Iris pigment epithelial cell (primary cell): ENCODE measurements around the gene ACKR3.

Experiments used
- DNase-seq: peaks from one replicate; pipeline ENCODE4 v3.0.0-alpha.2; 2011; ENCODE audit warnings: low read depth

Gene ACKR3

GRCh38 chr2:236612737-236613136, 43.1 kb downstream of the ACKR3 start:
- DNase-seq: no peak

DNA sequence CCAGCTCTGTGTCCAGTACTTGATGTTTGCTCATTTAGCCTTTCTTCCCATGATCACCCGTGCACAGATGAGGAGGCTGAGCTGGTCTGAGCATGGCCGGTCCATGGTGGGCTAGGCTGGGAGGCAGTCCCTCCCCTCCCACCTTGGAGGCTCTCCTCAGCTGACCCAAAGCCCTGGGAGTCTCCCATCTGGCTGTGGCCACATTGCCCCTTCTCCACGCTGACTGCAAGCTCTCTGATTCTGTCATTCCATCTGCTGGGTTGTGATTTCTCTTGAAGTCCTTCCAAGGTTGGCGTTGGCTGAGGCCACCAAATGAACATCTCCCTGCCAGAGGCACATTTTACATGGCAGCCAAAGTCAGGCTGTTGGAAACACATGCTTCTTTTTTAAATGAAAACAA, 44.0 kb downstream of the ACKR3 start:
- no peak for DNase-seq

DNA sequence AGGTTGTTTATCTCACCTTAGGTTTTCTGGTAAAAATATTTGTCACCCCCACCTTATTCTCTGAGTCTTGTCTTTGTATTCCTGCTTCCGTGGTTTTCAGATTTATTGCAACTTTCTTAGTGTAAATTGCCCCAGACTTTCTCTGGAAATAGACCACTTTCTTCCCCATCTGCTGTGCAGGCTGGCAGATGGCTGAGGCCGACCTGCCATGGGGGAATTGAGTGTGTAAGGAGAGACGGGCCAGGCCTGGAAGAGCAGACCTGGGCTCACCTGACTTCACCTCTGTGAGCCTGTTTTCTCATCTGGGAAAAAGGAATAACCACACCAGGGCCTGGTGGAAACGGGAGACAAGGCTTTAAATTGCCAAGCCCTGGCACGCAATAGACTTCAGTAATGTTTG, 44.9 kb downstream of the ACKR3 start:
- no peak for DNase-seq

GRCh38 chr2:236616031-236616430, 46.4 kb downstream of the ACKR3 start:
- DNase-seq: no peak

DNA sequence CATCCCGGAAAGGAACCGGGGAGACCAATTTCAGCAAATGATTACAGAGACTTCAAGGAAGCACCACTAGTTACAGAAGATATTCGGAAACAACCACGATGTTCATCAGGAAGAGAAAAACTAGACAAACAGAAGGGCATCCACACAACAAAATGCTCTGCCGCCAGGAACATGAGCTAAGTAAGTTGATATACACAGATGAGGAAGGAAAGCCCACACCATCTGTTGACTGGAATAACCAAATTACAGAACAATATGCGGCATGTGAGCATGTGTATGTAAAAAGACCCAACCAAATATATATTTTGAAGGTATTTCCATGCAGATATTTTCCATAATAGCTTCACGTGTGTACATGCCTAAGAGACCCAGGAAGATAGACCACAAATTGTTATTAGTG, 47.0 kb downstream of the ACKR3 start:
- no peak for DNase-seq

DNA sequence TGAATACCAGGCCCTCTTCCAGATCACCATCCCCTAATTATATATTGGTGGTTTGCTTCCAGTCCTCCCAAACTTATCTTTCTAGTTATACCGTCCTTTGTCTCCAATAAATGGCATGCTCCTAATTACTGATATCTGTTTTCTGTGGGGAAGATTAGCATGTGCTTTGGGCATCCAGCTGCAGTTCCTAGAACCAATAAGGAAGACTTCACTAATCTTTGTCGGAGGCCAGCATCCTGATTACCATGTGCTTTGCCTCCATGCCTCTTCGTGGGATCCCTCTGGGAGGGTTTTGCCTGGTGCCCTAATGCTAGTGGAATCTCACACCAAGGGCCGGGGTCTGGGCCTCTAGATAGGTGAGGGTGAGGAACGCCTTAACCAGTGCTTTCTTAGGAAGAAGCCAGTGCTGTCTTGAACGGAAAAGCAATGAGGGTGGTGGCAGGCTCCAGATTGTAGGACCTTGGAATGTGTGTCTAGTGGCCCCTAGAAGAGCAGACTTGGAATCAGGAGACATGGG, 47.7 kb downstream of the ACKR3 start:
- no peak for DNase-seq

GRCh38 chr2:236617796-236618195, 48.2 kb downstream of the ACKR3 start:
- DNase-seq: no peak

- no peak for DNase-seq
Measured at GRCh38 chr2:236618370-236618769, 48.7 kb downstream of the ACKR3 start.

DNA sequence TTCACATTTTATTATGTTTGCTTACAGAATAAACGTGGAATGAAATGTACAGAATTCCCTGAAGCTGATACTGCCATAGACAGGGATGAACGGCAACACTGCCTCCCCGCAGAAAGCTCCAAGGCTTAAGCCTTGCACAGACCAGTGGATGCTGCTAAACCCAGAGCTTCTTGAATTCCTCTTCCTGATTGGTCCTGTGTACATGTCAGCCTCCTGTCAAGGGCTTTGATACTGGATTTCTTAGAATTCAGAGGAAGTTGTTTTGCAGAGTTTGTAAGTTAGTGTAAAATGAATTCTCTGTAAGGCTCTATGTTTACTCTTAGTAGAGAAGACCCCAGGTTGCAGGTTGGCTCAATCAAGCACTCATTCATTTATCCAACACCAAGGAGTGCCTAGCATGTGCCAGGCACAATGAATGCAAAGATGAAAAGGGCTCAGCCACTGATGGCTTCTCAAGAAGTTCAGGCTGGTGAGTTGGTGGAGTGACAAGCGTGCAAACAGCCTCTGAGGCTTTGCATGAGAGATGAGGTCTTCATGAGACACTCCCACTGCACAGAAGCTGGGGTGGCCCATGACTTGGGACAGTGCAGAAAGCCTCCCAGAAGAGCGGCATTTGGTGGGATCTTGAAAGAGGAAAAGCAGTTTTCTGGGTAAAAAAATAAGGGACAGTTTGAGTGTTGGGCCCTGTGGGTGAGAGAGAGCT, 50.4 kb downstream of the ACKR3 start:
- no peak for DNase-seq

GRCh38 chr2:236621786-236622185, 52.2 kb downstream of the ACKR3 start:
- DNase-seq: no peak

- DNase-seq: no peak
Measured at GRCh38 chr2:236622201-236622600, 52.6 kb downstream of the ACKR3 start.

DNA sequence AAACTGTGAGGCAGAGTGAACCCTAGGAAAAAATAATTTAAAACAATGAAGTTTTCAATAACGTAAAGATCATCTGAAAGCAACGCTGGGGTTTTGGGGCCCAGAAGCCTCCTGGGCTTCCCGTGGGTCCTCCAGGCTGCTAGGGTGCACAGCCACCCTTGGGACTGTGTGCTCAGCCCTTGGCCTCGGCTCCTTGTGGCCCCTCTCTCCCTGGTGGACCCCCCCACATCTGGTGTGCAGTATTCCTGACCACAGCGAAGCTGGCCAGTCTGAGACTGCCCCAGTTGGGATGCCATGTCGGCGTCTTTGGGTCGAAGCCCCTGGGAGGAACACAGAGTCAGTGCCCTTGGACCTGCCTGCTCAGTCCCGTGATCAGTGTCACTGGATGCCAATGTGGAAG, 53.0 kb downstream of the ACKR3 start:
- no peak for DNase-seq

DNA sequence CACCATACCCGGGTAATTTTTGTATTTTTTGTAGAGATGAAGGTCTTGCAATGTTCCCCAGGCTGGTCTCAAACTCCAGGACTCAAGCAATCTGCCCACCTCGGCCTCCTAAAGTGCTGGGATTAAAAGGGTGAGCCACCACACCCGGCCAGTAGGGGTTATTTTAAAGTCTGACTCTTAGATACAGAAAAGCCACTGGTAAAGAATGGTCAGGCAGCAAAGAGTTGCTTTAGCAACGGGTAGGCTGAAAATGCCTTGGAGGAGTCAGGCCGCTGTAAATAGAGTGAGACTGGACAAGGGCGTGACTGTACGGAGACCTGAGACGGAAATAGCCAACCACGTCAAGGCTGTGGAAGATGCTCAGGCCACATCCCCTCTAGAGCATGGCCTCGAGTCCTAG, 54.2 kb downstream of the ACKR3 start:
- no peak for DNase-seq

DNA sequence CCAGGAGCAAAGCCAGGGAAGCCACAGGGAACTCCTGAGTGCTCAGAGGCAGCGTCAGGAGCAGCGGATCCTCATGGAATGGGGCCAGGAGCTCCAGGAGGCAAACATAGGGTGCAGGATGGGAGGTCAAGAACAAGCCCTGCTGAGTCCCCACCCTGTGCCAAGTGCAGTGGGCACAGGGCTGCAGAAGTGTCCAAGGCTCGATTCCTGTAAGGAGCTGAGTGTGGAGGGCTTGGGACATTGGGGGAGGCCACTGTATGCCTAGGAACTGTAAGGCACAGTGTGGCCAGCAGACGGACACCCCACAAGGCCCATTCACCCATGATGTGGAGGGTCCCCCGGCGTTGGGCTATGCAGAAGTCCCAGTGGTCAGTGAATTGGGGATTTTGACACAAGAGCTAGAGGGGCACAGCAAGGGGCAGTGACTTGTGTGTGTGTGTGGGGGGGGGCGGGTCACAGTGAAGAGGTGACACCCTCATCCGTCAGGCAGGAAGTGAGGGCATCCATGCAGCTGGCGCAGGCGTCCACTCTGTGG, 55.6 kb downstream of the ACKR3 start:
- DNase-seq: no peak

DNA sequence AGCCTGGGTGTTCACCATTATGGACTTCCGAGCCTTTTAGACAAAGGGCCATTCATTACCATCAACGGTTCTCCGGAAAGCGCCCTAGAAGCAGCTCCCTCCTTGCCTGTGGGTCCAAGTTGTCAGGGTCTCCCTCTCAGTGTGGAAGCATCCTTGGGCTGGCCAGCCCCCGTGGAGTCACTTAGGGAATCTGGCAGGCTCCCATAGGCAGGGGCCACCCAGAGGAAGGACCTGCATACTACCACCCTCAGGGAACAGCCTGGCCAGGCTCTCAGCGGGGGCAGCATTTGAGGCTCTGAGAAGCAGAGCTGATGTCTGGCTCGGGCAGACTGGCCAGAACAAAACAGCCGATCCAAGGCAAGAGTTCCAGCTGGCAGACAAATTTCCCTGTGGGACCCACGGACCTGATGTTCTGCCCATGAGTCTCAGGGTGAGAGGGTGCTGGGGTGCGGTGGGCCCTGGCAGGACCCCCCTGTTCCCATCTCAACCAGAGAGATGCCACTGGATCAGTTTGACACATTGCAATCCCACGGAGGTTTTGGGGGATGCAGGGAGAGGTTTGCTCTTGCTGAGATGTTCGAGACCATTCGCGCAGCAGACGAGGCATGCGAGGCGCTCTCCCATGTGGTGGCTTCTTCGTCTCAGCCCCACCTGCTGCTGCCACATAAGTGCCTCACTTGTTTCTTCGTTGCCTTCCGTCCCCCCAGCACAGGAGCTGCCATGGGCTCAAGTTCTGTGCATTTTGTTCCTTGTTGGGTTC, 56.9 kb downstream of the ACKR3 start:
- DNase-seq: no peak

DNA sequence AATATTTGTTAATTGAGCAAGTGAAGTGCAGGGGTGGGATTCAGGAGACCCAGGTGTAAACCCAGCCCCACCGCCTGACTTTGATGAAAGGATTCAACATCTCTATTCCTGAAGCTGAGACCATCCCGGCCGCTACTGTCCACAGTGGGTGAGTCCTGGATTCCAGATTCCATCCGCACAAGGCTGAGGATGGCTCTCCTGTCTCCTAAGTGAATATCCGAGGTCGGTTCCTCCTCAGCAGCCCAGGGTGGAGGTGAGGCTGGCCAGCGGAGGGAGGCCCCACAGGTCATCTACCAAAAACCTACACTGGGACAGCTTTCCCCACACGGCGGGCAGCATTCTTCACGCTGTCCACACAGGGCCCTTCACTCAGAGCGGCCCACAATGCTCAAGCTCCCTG, 57.6 kb downstream of the ACKR3 start:
- no peak for DNase-seq

GRCh38 chr2:236627841-236628240, 58.2 kb downstream of the ACKR3 start:
- DNase-seq: no peak

DNA sequence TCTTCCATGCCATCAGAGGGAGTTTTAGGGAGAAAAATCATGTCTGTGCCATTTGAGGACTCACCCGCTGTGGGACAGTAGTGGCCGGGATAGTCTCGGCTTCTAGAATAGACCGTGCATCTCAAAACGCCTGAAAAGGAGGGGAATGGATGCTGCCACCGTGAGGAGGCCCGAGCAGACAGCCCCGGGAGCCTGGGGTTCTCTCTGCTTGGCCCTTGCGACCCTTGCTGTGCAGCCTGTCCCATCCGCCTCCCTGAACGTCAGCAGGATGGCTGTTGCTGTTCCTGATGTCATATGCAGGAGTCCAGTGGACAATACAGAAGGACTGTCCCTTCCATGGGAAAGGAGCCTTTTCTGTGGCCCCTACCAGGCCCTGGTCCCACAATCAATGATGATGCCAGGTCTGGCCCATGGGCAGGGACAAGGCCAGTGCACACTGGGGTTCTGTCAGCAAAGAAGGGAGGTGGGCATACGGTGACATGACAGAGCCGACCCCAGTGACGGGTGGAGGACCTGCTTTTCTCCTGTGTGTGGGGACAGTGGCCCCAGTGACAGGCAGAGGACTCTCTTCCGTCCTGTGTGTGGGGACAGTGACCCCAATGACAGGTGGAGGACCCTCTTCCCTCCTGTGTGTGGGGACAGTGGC, 58.8 kb downstream of the ACKR3 start:
- no peak for DNase-seq

DNA sequence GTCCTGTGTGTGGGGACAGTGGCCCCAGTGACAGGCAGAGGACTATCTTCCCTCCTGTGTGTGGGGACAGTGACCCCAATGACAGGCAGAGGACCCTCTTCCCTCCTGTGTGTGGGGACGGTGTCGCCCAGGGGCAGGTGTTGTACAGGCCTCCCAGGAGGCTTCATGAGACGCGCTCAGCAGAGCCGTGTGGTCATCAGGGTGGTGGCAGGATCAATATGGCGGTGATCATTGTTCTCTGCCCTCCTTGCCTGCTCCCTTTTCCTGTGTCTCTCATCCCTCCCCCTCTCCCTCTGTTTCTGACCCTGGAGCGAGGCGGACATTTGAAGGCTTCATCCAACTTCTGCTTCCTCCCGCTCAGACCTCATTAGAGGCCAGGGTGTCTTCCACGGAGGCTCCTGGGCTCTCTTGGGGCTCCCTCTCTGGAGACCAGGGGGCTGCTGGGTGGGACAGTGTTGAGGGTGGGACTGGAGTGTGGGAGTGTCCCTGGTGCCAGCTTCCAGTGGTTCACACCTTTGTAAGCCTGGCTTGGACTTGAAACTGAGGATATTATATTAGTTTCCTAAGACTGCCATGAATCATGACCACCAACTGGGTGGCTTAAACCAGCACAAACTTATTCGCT, 59.5 kb downstream of the ACKR3 start:
- no peak for DNase-seq

- no peak for DNase-seq
Measured at GRCh38 chr2:236629961-236630872, 60.6 kb downstream of the ACKR3 start.

DNA sequence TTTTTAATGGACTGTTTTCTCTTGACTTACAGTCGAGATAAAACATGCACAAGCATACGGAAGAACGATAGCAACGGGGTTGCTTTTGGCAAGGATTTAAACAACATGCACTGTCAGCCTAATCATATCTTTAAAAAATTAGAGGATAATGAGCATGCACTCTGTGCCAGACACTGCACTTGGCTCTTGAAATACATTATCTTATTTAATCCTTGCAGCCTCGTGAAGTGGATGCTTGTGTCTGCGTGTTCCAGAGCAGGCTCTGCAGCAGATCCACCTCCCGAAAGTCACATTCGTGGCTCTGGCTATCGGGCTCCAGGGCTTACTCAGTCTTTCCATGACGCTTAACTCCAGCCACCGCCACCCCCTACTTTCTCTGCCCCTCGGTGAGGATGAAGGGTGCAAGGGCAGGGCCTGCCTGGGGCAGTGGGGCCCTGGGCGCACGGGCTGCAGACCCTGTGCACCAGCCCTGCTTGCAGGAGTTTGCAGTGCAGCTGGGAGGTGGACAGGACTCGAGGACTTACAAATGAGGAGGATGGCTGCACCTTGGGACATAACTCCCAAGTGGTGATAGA, 61.7 kb downstream of the ACKR3 start:
- no peak for DNase-seq
